GM04503 (cell line): Measurements from ENCODE around the gene RBL1.
"Not testable (repeated sequence)": the region's sequence is repeated elsewhere in the genome, so short reads cannot be mapped to it uniquely, and the experiment has no call there.

Source experiments
- DNase-seq: peaks from one replicate; pipeline ENCODE4 v3.0.0-alpha.2; 2012; ENCODE audit warnings: low read depth

The RBL1 gene

DNA sequence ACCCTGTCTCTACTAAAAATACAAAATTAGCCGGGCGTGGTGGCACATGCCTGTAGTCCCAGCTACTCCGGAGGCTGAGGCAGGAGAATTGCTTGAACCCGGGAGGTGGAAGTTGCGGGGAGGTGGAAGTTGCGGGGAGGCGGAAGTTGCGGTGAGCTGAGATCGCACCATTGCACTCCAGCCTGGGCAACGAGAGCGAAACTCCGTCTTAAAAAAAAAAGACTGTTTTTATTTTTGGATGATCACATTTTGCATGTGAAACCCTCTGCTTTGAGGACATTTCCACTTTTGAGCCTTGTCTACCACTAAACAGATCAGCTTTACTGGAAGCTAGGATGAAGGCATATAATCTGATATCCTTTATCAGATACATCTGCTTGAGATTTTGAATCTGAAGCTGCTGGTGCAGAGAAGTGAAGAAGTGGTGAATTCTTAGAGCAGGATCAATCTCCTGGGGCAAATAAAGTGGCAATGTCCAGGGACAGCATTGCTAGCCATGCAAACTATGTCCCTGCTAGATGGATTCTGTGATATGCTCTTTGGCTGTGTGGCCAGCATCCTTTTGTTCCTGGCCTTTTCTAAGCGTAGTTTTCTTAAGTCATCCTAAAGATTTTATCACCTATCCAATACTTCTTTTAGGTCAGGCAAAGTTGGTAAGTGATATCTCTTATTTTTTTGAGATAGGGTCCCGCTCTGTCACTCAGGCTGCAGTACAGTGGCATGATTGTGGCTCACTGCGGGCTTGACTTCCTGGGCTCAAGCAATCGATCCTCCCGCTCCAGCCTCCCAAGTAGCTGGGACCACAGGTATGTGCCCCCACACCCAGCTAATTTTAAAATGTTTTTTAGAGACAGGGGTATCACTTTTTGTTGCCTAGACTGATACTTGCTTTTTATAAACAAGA lies 23.3 kb downstream of the RBL1 start:
- no peak for DNase-seq

DNA sequence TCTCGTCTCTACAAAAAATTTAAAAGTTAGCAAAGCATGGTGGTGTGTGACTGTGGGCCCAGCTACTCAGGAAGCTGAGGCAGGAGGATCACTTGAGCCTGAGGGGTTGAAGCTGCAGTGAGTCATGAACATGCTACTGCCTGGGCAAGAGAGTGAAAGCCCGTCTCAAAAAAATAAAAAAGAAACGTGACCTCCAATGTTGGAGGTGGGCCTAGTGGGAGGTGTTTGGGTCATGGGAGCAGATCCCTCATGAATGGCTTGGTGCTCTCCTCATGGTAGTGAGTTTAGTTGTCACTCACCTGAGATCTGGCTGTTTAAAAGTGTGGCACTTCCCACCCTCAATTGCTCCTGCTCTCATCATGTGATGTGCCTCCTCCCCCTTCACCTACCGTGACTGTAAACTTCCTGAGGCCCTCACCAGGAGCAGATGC lies 24.3 kb downstream of the RBL1 start:
- DNase-seq: no peak

DNA sequence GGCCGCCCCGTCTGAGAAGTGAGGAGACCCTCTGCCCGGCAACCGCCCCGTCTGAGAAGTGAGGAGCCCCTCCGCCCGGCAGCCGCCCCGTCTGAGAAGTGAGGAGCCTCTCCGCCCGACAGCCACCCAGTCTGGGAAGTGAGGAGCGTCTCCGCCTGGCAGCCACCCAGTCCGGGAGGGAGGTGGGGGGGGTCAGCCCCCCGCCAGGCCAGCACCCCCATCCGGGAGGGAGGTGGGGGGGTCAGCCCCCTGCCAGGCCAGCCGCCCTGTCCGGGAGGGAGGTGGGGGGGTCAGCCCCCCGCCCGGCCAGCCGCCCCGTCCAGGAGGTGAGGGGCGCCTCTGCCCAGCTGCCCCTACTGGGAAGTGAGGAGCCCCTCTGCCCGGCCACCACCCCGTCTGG lies 26.2 kb downstream of the RBL1 start:
- not testable (repeated sequence) for DNase-seq

DNA sequence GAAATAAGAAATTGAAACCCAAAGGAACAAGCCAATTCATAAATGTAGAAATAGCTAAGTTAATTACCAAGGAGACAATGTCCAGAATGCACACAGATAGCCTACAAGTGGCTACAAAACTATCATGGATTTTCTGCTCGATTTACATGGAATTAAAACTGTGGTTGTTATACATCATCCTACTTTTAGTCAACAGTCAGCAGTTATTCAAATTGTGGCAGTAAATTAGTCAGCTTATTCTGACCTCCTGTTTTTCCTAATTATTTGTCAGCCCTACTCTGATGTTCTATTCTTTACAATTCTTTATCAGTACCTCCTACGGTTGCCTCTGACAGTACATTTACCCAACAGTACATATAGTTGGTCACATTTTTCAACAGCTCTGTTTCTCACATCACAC lies 29.6 kb downstream of the RBL1 start:
- no peak for DNase-seq

DNA sequence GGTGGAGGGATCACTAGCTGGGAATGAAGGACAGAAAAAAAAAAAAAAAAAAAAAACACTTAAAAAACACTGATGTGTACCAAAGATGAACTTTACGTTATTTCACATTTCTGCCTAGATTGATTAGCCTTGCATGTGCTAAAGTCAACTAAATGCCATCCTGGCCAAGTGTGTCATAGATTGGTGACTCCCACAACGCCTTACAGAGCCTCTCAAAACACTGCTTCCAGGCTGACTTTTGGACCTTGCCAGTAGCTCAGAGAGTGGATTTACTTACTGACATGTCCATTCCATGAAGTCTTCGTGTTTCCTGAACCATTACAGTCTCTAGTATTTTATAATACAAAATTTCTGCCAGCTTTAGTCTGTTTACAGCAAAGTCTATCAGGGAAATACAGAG lies 40.5 kb downstream of the RBL1 start:
- DNase-seq: no peak

DNA sequence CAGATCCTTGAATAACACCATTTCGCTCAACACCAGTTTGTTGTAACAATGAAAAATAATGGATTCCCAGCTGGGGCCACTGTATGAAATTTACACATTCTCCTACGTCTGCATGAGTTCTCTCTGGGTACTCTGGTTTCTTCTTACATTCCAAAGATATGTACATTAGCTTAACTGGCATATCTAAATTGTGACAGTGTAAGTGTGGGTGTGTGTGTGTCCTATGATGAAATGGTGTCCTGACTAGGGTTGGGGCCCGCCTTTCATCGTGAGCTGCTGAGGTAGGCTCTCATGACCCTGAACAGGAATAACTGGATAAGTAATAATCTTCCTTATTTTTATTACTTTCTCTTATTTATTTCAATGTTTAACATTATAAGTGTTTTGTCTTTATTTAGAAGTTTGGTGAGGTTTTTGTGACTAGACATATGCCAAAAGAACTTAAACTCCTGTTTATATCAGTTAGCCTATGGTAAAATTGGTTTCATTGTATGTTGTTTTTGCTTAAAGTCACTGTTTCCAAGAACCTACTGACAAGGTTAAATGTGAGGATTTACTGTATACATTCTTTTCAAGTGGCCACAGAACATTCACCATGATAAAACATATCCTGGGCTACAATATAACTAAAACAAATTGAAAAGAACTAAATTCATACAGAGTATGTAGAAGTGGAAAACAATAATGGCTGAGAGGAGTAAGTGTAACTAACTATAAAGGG lies 42.4 kb downstream of the RBL1 start:
- DNase-seq: no peak

DNA sequence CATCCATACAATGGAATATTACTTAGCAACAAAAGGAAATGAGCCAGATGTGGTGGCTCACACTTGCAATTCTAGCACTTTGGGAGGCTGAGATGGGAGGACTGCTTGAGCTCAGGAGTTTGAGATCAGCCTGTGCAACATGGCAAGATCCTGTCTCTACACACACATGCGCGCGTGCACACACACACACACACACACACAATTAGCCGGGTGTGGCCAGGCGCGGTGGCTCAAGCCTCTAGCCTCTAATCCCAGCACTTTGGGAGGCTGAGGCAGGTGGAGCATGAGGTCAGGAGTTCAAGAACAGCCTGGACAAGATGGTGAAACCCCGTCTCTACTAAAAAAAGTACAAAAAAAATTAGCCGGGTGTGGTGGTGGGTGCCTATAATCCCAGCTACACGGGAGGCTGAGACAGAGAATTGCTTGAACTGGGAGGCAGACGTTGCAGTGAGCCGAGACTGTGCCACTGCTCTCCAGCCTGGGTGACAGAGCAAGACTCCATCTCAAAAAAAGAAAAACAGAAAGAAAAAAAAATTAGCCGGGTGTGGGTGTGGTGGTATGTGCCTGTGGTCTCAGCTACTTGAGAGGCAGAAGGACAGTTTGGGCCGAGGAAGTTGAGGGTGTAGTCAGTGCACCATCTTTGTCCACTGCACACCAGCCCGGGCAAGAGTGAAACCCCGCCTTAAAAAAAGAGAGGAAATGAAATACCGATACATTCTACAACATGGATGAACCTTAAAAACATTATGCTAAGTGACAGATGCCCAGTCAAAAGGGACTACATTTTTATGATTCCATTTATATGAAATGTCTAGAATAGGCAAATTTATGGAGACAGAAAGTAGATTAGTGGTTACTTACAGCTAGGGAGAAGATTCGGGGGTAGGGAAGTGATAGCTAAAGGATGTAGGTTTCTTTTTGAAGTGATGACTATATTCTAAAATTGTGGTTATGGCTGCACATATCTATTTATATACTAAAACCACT lies 52.5 kb downstream of the RBL1 start:
- DNase-seq: no peak

DNA sequence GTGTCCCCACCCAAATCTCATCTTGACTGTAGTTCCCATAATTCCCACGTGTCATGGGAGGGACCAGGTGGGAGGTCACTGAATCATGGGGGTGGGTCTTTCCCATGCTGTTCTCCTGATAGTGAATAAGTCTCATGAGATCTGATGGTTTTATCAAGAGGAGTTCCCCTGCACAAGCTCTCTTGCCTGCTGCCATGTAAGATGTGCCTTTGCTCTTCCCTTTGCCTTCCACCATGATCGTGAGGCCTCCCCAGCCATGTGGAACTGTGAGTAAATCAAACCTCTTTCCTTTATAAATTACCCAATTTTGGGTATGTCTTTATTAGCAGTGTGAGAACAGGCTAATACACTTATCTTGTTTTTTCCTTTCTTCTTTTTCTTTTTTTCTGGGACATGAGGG lies 56.4 kb downstream of the RBL1 start:
- DNase-seq: not testable (repeated sequence)

DNA sequence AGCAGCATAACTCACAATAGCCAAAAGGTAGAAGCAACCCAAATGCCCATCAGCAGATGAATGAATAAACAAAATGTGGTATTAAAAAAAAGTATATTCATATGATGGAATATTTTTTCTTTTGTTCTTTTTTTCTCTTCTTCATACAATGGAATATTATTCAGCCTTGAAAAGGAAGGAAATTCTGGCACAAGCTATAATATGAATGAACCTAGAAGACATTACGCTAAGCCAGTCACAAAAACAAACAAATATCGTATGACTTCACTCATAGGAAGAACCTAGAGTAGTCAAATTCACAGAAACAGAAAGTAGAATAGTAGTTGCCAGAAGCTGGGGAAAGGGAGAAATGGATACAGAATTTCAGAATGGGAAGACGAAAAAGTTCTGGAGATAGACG lies 63.7 kb downstream of the RBL1 start:
- no peak for DNase-seq

DNA sequence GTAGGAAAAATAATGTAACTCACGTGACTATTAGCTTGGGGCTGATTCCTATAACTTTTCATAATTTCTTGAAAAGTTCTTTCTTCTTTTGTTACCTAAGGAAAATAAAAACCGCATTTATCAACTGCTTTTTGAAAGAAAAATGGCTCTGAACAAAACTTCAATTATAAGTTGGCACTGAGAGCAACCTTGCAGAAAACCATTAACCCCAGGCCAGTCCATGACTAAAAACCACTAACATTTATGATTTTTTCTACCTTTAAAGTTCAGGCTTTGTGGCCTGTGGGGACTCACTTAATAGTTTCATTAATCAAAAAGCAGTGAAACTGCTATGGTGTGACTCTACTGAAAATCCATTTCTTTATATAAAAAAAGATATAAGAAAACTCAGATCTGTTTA lies 75.2 kb downstream of the RBL1 start:
- no peak for DNase-seq

DNA sequence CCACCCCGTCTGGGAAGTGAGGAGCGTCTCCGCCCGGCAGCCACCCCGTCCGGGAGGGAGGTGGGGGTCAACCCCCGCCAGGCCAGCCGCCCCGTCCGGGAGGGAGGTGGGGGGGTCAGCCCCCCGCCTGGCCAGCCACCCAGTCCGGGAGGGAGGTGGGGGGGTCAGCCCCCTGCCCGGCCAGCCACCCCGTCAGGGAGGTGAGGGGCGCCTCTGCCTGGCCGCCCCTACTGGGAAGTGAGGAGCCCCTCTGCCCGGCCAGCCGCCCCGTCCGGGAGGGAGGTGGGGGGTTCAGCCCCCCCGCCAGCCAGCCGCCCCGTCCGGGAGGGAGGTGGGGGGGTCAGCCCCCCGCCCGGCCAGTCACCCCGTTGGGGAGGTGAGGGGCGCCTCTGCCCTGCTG lies 83.2 kb downstream of the RBL1 start:
- DNase-seq: not testable (repeated sequence)

DNA sequence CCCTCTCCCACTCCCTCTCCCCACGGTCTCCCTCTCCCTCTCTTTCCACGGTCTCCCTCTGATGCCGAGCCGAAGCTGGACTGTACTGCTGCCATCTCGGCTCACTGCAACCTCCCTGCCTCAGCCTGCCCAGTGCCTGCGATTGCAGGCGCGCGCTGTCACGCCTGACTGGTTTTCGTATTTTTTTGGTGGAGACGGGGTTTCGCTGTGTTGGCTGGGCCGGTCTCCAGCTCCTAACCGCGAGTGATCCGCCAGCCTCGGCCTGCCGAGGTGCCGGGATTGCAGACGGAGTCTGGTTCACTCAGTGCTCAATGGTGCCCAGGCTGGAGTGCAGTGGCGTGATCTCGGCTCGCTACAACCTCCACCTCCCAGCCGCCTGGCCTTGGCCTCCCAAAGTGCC lies 83.9 kb downstream of the RBL1 start:
- not testable (repeated sequence) for DNase-seq

DNA sequence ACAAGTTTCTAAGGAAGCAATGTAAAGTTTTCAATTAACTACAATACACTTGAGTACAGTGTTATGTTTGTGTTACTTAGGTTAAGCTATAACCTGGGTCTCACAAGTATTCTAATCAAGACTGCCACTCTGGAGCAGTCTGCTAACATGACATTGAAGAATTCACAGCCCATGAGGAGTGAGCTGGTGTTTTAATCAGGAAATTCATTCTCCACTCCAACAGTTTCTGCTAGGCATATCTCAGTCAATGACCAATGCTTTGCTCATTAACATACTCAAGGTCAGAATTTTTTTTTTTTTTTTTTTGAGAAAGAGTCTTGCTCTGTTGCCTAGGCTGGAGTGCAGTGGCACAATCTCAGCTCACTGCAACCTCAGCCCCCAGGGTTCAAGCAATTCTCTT lies 84.7 kb downstream of the RBL1 start:
- DNase-seq: no peak

DNA sequence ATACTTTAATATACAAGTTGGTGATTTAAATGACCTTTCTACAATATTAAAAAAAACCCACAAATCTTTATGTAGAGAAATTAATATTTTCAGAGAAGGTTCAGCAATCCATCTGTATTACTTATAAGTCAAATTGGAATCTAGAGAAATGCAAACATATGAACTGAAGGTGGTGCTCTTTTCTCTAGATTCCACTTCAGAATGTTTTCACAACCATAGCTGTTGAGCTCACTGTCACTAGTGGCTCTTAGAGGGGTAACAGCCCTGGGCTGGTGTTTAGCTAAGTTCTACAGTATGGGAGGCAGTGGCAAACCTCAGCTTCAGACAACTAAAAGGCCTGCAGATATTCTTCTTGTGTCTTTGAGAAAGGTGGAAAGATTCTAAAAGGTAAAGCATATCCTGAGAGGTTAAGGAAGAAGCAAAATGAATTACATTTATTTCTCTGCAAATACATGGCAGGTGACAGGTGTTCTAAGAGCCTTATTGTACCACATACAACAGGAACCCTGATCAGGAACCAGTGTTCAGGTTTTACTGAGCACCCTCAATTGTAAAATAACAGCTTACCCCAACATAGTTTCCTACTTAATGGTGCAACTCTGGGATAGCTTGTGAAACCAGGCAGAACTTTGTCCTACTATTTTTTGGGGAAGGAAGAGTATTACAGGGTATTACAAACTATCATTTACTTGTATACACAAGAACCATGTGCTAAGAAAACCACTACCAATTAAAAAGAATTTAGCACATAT lies 87.7 kb downstream of the RBL1 start:
- peak; percentile 8 for DNase-seq

DNA sequence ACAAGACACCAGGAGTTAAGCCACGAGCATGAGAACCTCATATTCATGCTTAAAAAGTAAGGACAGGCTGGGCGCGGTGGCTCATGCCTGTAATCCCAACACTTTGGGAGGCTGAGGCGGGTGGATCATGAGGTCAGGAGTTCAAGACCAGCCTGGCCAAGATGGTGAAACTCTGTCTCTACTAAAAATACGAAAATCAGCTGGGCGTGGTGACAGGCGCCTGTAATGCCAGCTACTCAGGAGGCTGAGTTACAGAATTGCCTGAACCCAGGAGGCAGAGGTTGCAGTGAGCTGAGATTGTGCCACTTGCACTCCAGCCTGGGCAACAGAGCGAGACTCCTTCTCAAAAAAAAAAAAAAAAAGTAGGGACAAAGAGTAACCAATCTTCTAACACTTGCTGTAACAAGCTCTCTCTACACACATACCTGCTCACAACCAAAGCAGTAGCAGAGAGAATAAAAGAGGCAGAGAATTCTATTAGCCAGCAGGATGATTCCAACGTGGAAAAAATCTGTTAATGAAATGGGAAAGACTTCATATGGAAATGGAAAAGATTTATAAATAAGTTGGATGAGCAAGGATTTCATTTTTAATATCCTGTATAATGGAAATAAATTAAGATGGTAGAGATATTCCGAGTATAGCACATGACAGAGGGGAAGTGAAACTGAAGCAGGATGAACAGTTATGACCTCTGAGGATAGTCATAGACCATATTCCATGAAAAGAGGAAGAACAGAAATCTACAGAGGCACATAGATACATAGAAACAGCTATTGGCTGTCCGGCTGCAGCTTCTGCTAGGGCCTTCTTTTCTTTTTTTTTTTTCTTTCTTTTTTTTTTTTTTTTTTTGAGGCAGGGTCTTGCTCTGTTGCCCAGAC lies 90.5 kb downstream of the RBL1 start:
- DNase-seq: not testable (repeated sequence)

DNA sequence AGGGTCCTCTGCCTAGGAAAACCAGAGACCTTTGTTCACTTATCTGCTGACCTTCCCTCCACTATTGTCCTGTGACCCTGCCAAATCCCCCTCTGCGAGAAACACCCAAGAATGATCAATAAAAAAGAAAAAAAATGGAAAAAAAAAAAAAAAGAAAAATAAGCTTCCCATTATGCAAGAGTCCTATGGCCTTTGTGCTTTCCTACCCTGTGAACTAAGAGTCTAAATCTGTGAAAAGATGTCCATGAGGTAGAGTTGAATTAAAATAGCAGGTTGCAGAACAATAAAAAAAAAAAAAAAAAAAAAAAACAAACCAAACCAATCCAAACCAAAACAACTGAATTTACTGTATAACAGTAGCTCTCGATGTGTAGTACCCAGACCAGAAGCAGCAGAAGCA lies 94.2 kb downstream of the RBL1 start:
- DNase-seq: not testable (repeated sequence)

DNA sequence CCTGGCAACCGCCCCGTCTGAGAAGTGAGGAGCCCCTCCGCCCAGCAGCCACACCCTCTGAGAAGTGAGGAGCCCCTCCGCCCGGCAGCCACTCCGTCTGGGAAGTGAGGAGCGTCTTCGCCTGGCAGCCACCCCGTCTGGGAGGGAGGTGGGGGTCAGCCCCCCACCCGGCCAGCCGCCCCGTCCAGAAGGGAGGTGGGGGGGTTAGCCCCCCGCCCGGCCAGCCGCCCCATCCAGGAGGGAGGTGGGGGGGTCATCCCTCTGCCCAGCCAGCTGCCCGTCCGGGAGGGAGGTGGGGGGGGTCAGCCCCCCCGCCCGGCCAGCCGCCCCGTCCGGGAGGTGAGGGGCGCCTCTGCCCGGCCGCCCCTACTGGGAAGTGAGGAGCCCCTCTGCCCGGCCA lies 95.6 kb downstream of the RBL1 start:
- not testable (repeated sequence) for DNase-seq

DNA sequence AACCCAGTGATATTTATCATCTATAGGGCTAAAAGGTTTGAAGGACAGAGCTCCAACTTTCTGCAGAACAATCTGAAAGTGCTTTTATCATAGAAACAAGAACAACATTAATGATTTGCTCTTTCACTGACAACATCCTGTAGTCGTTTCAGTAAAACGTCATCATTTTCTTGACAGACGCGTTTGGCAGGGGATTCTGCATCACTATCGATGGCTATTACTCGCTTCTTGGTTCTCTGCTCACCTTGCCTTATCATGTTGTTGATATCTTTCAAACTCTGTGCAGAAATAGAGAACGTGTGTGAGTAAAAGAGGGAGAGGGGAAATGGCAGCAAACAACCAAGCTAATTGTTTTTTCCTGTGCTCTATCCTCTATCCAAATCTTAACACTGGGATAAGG lies 97.1 kb downstream of the RBL1 start:
- no peak for DNase-seq

DNA sequence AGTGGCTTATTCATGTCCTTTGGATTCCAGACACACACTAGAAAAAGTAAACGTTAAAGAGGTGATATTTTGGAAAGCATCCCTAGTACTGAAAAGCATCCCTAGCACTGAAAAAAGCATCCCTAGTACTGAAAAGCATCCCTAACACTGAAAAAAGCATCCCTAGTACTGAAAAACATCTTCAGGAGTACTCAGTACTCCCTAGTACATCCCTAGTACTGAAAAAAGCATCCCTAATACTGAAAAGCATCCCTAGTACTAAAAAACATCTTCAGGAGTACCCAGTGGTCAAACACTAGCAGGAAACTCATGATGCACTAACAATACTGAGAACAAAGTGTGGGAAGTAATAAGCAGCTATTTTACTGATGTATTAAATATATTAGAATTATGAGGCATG lies 98.7 kb downstream of the RBL1 start:
- DNase-seq: no peak

DNA sequence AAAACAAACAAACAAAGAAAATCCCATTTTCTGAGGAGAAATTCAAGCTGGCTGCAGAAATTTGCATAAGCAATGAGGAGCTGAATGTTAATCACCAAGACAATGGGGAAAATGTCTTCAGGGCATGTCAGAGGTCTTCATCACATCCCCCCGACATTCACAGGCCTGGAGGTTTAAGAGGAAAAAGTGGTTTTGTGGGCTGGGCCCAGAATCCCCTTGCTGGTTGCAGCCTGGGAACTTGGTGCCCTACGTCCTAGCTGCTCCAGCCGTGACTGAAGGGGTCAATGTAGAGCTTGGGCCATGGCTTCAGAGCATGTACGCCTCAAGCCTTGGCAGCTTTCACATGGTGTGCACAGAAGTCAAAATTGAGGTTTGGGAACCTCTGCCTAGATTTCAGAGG lies 101.6 kb downstream of the RBL1 start:
- not testable (repeated sequence) for DNase-seq
